ENCODE results near the gene DNAH14.
"Not testable (repeated sequence)": the region's sequence is repeated elsewhere in the genome, so short reads cannot be mapped to it uniquely, and the experiment has no call there.

The DNAH14 gene

GRCh38 chr1:224929335-224930237 is at the start of gene DNAH14:
Gene DNAH14, plus strand, starts transcription at chr1:224929675. Its CDS starts 23,028 bp downstream, at chr1:224952703.
- Histone ChIP-seq H3K36me3 (ENCODE audit: insufficient read depth) (no peaks in the 10 kb centered on the region), H3K4me2 (peak within 1 kb of the TSS; percentile 90), H3K27ac (peak within 1 kb of the TSS; percentile 29; the same call in 1 of the 2 replicates), H3K9ac (peak within 1 kb of the TSS; percentile 55), H3K4me1 (ENCODE audit: low read depth, poor library complexity, severe bottlenecking) (peaks cover 9% of the 10 kb centered on the region), H3K79me2 (ENCODE audit: insufficient read depth, low read depth) (peaks cover 23% of the 10 kb centered on the region; the same call in 1 of the 2 replicates), H3K27me3 (ENCODE audit: insufficient read depth, low read depth) (no peaks in the 10 kb centered on the region), H4K20me1 (ENCODE audit: insufficient read depth) (no peaks in the 10 kb centered on the region), H2AFZ (ENCODE audit: low read depth) (peak within 1 kb of the TSS; percentile 72), H3K4me3 (IDR thresholded peaks at IDR 0.05; ENCODE audit: insufficient read depth, low read depth, low read length) (peak within 1 kb of the TSS; percentile 53)
- TF ChIP-seq, protein P1, sequence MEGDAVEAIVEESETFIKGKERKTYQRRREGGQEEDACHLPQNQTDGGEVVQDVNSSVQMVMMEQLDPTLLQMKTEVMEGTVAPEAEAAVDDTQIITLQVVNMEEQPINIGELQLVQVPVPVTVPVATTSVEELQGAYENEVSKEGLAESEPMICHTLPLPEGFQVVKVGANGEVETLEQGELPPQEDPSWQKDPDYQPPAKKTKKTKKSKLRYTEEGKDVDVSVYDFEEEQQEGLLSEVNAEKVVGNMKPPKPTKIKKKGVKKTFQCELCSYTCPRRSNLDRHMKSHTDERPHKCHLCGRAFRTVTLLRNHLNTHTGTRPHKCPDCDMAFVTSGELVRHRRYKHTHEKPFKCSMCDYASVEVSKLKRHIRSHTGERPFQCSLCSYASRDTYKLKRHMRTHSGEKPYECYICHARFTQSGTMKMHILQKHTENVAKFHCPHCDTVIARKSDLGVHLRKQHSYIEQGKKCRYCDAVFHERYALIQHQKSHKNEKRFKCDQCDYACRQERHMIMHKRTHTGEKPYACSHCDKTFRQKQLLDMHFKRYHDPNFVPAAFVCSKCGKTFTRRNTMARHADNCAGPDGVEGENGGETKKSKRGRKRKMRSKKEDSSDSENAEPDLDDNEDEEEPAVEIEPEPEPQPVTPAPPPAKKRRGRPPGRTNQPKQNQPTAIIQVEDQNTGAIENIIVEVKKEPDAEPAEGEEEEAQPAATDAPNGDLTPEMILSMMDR (conservative IDR thresholded peaks at IDR 0.05; ENCODE audit: low read depth, low read length): no peak

DNA sequence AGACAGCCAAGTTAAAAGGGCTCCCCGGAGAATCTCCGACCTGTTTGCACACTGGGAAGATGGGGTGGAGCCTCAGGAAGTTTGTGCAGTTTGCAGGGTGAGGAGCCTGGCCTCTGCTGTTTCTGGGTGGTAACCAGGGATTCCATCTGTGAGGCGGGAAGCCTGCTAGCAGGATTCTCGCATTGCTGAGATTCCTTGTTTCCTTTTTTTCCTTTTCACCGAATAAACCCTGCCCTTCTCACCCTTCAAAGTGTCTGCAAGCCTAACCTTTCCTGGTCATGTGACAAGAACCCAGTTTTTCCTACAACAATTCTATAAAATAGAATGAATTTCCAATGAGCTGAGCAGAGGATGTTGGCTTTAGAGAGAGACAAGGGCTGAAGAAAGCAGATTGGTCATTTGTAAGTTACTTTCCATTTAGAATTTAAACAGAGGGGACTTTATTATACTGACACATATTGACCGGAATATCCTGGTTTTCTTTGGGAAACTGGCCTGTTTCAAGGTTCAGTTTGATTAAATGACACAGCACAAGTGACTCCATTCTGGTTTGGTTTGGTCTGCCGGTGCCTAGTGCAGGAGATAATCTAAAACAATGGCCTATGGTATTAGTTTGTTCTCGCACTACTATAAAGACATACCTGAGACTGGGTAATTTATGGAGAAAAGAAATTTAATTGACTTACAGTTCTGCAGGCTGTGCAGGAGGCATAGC is 48.7 kb upstream of the DNAH14 start:
- H3K4me1 ChIP-seq (ENCODE audit: low read depth, poor library complexity, severe bottlenecking): no peaks in the 10 kb centered on the region
- no peaks in the 10 kb centered on the region for H3K79me2 ChIP-seq (ENCODE audit: insufficient read depth, low read depth)
- H3K27me3 ChIP-seq (ENCODE audit: insufficient read depth, low read depth): no peaks in the 10 kb centered on the region
- H2AFZ ChIP-seq (ENCODE audit: low read depth): no peak overlapping the region
- H4K20me1 ChIP-seq (ENCODE audit: insufficient read depth): no peaks in the 10 kb centered on the region
- no peak overlapping the region for H3K9ac ChIP-seq
- no peak overlapping the region for H3K27ac ChIP-seq
- H3K36me3 ChIP-seq (ENCODE audit: insufficient read depth): no peaks in the 10 kb centered on the region
- TF ChIP-seq, protein P1 (conservative IDR thresholded peaks at IDR 0.05; ENCODE audit: low read depth, low read length): no peak
- no peak overlapping the region for H3K4me2 ChIP-seq
- H3K4me3 ChIP-seq (IDR thresholded peaks at IDR 0.05; ENCODE audit: insufficient read depth, low read depth, low read length): no peak overlapping the region

- H3K27ac ChIP-seq; H3K4me3 ChIP-seq (IDR thresholded peaks at IDR 0.05; ENCODE audit: insufficient read depth, low read depth, low read length); H3K4me1 ChIP-seq (ENCODE audit: low read depth, poor library complexity, severe bottlenecking); H3K27me3 ChIP-seq (ENCODE audit: insufficient read depth, low read depth); H2AFZ ChIP-seq (ENCODE audit: low read depth); H3K9ac ChIP-seq; H4K20me1 ChIP-seq (ENCODE audit: insufficient read depth); H3K79me2 ChIP-seq (ENCODE audit: insufficient read depth, low read depth); H3K36me3 ChIP-seq (ENCODE audit: insufficient read depth); H3K4me2 ChIP-seq: not testable (repeated sequence)
Observed at GRCh38 chr1:224881308-224881692, 48.2 kb upstream of the DNAH14 start.

GRCh38 chr1:224881762-224882211 is 47.7 kb upstream of the DNAH14 start:
- TF ChIP-seq, protein P1 (conservative IDR thresholded peaks at IDR 0.05; ENCODE audit: low read depth, low read length): no peak
- Histone ChIP-seq H2AFZ (ENCODE audit: low read depth) (no peak overlapping the region), H3K4me3 (IDR thresholded peaks at IDR 0.05; ENCODE audit: insufficient read depth, low read depth, low read length) (no peak overlapping the region), H3K4me1 (ENCODE audit: low read depth, poor library complexity, severe bottlenecking) (no peaks in the 10 kb centered on the region), H3K79me2 (ENCODE audit: insufficient read depth, low read depth) (no peaks in the 10 kb centered on the region), H3K36me3 (ENCODE audit: insufficient read depth) (no peaks in the 10 kb centered on the region), H3K27ac (no peak overlapping the region), H3K27me3 (ENCODE audit: insufficient read depth, low read depth) (no peaks in the 10 kb centered on the region), H3K4me2 (no peak overlapping the region), H4K20me1 (ENCODE audit: insufficient read depth) (no peaks in the 10 kb centered on the region), H3K9ac (no peak overlapping the region)
